Measurements from ENCODE around the gene POTEI. TPM values are rescaled to one million over a fixed set of nuclear protein-coding genes. Genes with fewer than 3 reads are reported as not detected.
"Not testable (repeated sequence)": the region's sequence is repeated elsewhere in the genome, so short reads cannot be mapped to it uniquely, and the experiment has no call there.

Gene POTEI
- total RNA-seq, 1 experiment from 2014 or later, result 1.2 TPM

DNA sequence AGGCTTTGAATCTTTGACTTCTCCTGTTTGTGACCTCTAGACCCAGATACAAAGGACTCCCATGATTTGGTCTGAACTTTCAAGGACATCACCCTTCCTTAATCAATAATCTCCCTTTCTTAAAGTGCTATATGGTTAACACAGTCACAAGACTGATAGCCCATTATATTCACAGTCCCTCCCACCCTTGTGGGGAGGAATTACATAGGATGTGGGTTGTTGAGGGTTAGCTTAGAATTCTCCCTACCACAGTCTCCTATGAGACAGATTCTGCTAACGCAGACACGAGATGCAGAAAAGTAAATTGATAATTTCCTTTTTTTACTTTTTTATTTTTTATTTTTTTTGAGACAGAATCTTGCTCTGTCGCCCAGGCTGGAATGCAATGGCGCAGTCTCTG lies 45.0 kb upstream of the POTEI start:
- H3T11ph ChIP-seq (ENCODE audit: low read length); H2AK5ac ChIP-seq (ENCODE audit: insufficient read length, low read length); H3K4me3 Mint-ChIP-seq; H3K18ac ChIP-seq (ENCODE audit: insufficient read length, low read depth, low read length); H2BK120ac ChIP-seq (ENCODE audit: low read depth, low read length, poor library complexity, severe bottlenecking); H3K56ac ChIP-seq (ENCODE audit: insufficient read length, low read depth, low read length); H3K4me1 Mint-ChIP-seq; H2BK20ac ChIP-seq (ENCODE audit: low read depth, low read length, poor library complexity, severe bottlenecking); DNase-seq; H2BK12ac ChIP-seq (ENCODE audit: insufficient read length, low read depth, low read length); H3K9ac ChIP-seq (ENCODE audit: extremely low read depth, insufficient read length, low read length); H2BK15ac ChIP-seq (ENCODE audit: low read depth, low read length); H3K4me2 ChIP-seq (ENCODE audit: insufficient read depth, insufficient read length, low read length); H3K14ac ChIP-seq (ENCODE audit: insufficient read depth, low read length); H4K5ac ChIP-seq (ENCODE audit: insufficient read length, low read depth, low read length); H3K79me2 ChIP-seq (ENCODE audit: insufficient read depth, low read length); H3K27me3 Mint-ChIP-seq (ENCODE audit: low read depth); H3K4ac ChIP-seq (ENCODE audit: low read depth, low read length); H3K27me3 ChIP-seq (ENCODE audit: insufficient read depth, low read length); H3K79me1 ChIP-seq (ENCODE audit: insufficient read depth, low read depth, low read length, poor library complexity, severe bottlenecking); H4K20me1 ChIP-seq (ENCODE audit: control insufficient read depth, insufficient read depth, insufficient read length); H3K27ac ChIP-seq (ENCODE audit: insufficient read length, low read depth, low read length); H3K27ac Mint-ChIP-seq; H3K9me3 Mint-ChIP-seq; H3K4me1 ChIP-seq (ENCODE audit: insufficient read depth, low read length); H3K9me3 ChIP-seq (ENCODE audit: control insufficient read depth, low read depth, low read length); H4K8ac ChIP-seq (replicated peaks; ENCODE audit: insufficient read length, low read depth, low read length); H2AFZ ChIP-seq (ENCODE audit: low read length); H3K23ac ChIP-seq (ENCODE audit: insufficient read length, low read depth, low read length); H4K91ac ChIP-seq (ENCODE audit: insufficient read length, low read depth, low read length); H3K36me3 Mint-ChIP-seq (ENCODE audit: insufficient read depth in 1 of 3, low read depth in 3 of 3); H2BK5ac ChIP-seq (ENCODE audit: insufficient read length, low read length); H3K23me2 ChIP-seq (ENCODE audit: insufficient read length, low read depth, low read length, poor library complexity, severe bottlenecking): not testable (repeated sequence)
- WGBS (ENCODE audit: extremely low coverage, insufficient read length, low lambda C conversion rate), result no CpG with 5 or more reads among the region's 4 CpGs

DNA sequence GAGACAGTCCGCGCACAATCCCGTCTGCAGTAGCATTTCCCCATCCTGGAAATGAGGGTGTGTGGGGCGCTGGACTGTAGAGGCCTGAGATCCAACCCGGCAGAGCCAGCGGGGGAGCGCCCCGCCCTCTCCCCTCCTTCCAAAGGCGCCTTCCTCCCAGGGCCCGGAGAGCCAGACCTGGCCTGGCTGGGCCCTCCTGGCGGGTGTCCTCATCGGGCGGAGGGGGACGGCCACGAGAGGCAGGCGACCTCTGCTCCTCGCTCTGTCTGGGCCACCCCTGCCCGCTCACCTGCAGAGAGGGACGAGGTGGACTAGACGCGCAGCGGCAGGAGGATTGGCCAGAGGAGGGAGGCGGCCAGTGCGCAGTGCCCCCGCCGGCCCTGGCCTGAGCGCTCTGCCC lies 40.3 kb upstream of the POTEI start:
- not testable (repeated sequence) for H3T11ph ChIP-seq (ENCODE audit: low read length); H3K14ac ChIP-seq (ENCODE audit: insufficient read depth, low read length); H3K27ac Mint-ChIP-seq; H3K27me3 Mint-ChIP-seq (ENCODE audit: low read depth); H3K36me3 Mint-ChIP-seq (ENCODE audit: insufficient read depth in 1 of 3, low read depth in 3 of 3); H2BK120ac ChIP-seq (ENCODE audit: low read depth, low read length, poor library complexity, severe bottlenecking); H3K18ac ChIP-seq (ENCODE audit: insufficient read length, low read depth, low read length); H3K23ac ChIP-seq (ENCODE audit: insufficient read length, low read depth, low read length); H4K5ac ChIP-seq (ENCODE audit: insufficient read length, low read depth, low read length); H3K79me2 ChIP-seq (ENCODE audit: insufficient read depth, low read length); DNase-seq; H3K4me1 Mint-ChIP-seq; H2BK20ac ChIP-seq (ENCODE audit: low read depth, low read length, poor library complexity, severe bottlenecking); H2BK12ac ChIP-seq (ENCODE audit: insufficient read length, low read depth, low read length); H4K20me1 ChIP-seq (ENCODE audit: control insufficient read depth, insufficient read depth, insufficient read length); H3K9me3 ChIP-seq (ENCODE audit: control insufficient read depth, low read depth, low read length); H3K27ac ChIP-seq (ENCODE audit: insufficient read length, low read depth, low read length); H3K4me3 Mint-ChIP-seq; H3K4me2 ChIP-seq (ENCODE audit: insufficient read depth, insufficient read length, low read length); H3K27me3 ChIP-seq (ENCODE audit: insufficient read depth, low read length); H2BK5ac ChIP-seq (ENCODE audit: insufficient read length, low read length); H2BK15ac ChIP-seq (ENCODE audit: low read depth, low read length); H4K91ac ChIP-seq (ENCODE audit: insufficient read length, low read depth, low read length); H2AFZ ChIP-seq (ENCODE audit: low read length); H3K79me1 ChIP-seq (ENCODE audit: insufficient read depth, low read depth, low read length, poor library complexity, severe bottlenecking); H4K8ac ChIP-seq (replicated peaks; ENCODE audit: insufficient read length, low read depth, low read length); H3K9ac ChIP-seq (ENCODE audit: extremely low read depth, insufficient read length, low read length); H3K23me2 ChIP-seq (ENCODE audit: insufficient read length, low read depth, low read length, poor library complexity, severe bottlenecking); H3K56ac ChIP-seq (ENCODE audit: insufficient read length, low read depth, low read length); H3K9me3 Mint-ChIP-seq; H3K4me1 ChIP-seq (ENCODE audit: insufficient read depth, low read length); H3K4ac ChIP-seq (ENCODE audit: low read depth, low read length); H2AK5ac ChIP-seq (ENCODE audit: insufficient read length, low read length)
- no CpG with 5 or more reads among the region's 27 CpGs for WGBS (ENCODE audit: extremely low coverage, insufficient read length, low lambda C conversion rate)

Data from H9 (cell line).